Uterus (tissue), 4 donors: ENCODE data around the gene CHN2. TPM values are rescaled to one million over a fixed set of nuclear protein-coding genes. Genes with fewer than 3 reads are reported as not detected.

Experiments
- DNase-seq, 2 donors: peaks; one replicate each; pipeline ENCODE4 v3.0.0-alpha.2; 2019 to 2020
- H3K27ac ChIP-seq, 2 donors: fragments of 200-600 bp; sonication (generic); 1 replicate in 1 of 2; 2 replicates in 1 of 2; pipeline ENCODE4 v1.5.1; 2016 to 2018
- H3K27me3 ChIP-seq, 2 donors: fragments of 200-600 bp; sonication (generic); one replicate each; pipeline ENCODE4 v1.5.1; 2018 to 2019; ENCODE audit warnings: control low read depth in 1 of 2
- H3K36me3 ChIP-seq, 2 donors: fragments of 200-600 bp; sonication (generic); one replicate each; pipeline ENCODE4 v1.5.1; 2019; ENCODE audit warnings: control low read depth in 1 of 2
- H3K4me1 ChIP-seq, 2 donors: fragments of 200-600 bp; sonication (generic); one replicate each; pipeline ENCODE4 v1.5.1; 2018 to 2019; ENCODE audit warnings: control low read depth in 1 of 2
- H3K4me3 ChIP-seq, 2 donors: fragments of 200-600 bp; sonication (generic); 1 replicate in 1 of 2; 2 replicates in 1 of 2; pipeline ENCODE4 v1.5.1; 2018 to 2019; ENCODE audit warnings: mild to moderate bottlenecking in 1 of 2
- H3K9me3 ChIP-seq, 2 donors: fragments of 200-600 bp; sonication (generic); one replicate each; pipeline ENCODE4 v1.5.1; 2019; ENCODE audit warnings: control low read depth in 1 of 2
- CTCF ChIP-seq, 4 experiments: fragments of 200-600 bp in 2 of 4; fragments of 450-650 bp in 2 of 4; sonication (generic) in 2 of 4; IDR thresholded peaks; one replicate each; pipeline ENCODE4 v1.5.1; 2016 to 2019; ENCODE audit warnings: antibody characterized with exemption in 4 of 4, mild to moderate bottlenecking in 2 of 4, moderate library complexity in 1 of 4
- POLR2A ChIP-seq, 2 donors: fragments of 450-650 bp; IDR thresholded peaks; one replicate each; pipeline ENCODE4 v1.6.1; 2016; ENCODE audit warnings: antibody characterized with exemption in 2 of 2, mild to moderate bottlenecking in 1 of 2, moderate library complexity in 1 of 2
- intact Hi-C: fragments of 100-400 bp; cut with DNase I; formaldehyde crosslinking; loops from one replicate; pipeline ENCODE4 v1.15.1; 2023; ENCODE audit warnings: low total_unique reads
- total RNA-seq, 4 donors: library from RNA; depleted of rRNA in 3 of 4; stranded (reverse); fragments of >200 nt in 3 of 4; gene quantifications; one replicate each; pipeline versions ENCODE4 v1.1.0 to v1.2.4, GENCODE V29; 2014 to 2023
- donor health status: DM: yes; HTN: yes; CAD: no.

CHN2 gene
- total RNA-seq, 4 donors from 2014 or later: 9.8 to 22.9 (median 18.3) TPM

DNA sequence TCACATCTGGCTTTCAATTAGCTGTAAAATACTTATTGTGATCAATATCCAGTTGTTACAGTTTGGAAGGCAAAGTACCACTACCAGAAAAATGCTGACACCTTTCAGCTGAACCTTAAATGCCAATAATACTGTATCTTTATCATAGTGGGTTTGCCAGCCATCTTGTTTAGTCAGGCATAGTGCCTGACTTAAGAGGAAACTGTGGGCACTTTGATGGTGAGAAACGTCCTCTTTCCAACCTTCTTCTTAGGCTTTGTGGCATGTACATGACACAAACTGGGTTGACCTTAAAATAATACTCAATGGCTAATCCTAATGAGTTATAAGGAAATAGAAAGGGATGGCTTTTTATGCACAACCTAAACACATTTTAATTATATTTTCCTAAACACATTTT, 316.8 kb downstream of the CHN2 start:
- intact Hi-C loops: no loop called here
- no peaks in the 10 kb centered on the region for H3K9me3 ChIP-seq
- H3K27me3 ChIP-seq: no peaks in the 10 kb centered on the region
- no peak for DNase-seq
- H3K4me3 ChIP-seq: no peak overlapping the region
- no peaks in the 10 kb centered on the region for H3K4me1 ChIP-seq
- no peak overlapping the region for H3K27ac ChIP-seq
- no peak for TF ChIP-seq CTCF (IDR thresholded peaks at IDR 0.05)
- no peak for TF ChIP-seq POLR2A (IDR thresholded peaks at IDR 0.05)
- no peaks in the 10 kb centered on the region for H3K36me3 ChIP-seq

GRCh38 chr7:29511851-29512250, 317.3 kb downstream of the CHN2 start:
- Histone ChIP-seq H3K36me3 (no peaks in the 10 kb centered on the region), H3K27ac (no peak overlapping the region), H3K4me1 (no peaks in the 10 kb centered on the region), H3K4me3 (no peak overlapping the region), H3K9me3 (no peaks in the 10 kb centered on the region), H3K27me3 (no peaks in the 10 kb centered on the region)
- no peak for DNase-seq
- TF ChIP-seq POLR2A (IDR thresholded peaks at IDR 0.05) (no peak), CTCF (IDR thresholded peaks at IDR 0.05) (no peak)
- intact Hi-C loops: no loop called here

- TF ChIP-seq CTCF (IDR thresholded peaks at IDR 0.05): no peak
- TF ChIP-seq POLR2A (IDR thresholded peaks at IDR 0.05): no peak
- intact Hi-C loops: no loop called here
- H3K4me1 ChIP-seq: no peaks in the 10 kb centered on the region
- no peaks in the 10 kb centered on the region for H3K27me3 ChIP-seq
- no peak overlapping the region for H3K4me3 ChIP-seq
- H3K9me3 ChIP-seq: no peaks in the 10 kb centered on the region
- DNase-seq: no peak
- H3K36me3 ChIP-seq: no peaks in the 10 kb centered on the region
- no peak overlapping the region for H3K27ac ChIP-seq
Observed at GRCh38 chr7:29516491-29516890, 321.9 kb downstream of the CHN2 start.

- Histone ChIP-seq H3K9me3 (no peaks in the 10 kb centered on the region), H3K27ac (no peak overlapping the region), H3K4me1 (no peaks in the 10 kb centered on the region), H3K36me3 (no peaks in the 10 kb centered on the region), H3K4me3 (no peak overlapping the region), H3K27me3 (no peaks in the 10 kb centered on the region)
- intact Hi-C loops: no loop called here
- DNase-seq: no peak
- TF ChIP-seq CTCF (IDR thresholded peaks at IDR 0.05) (no peak), POLR2A (IDR thresholded peaks at IDR 0.05) (no peak)
Observed at GRCh38 chr7:29518616-29519015, 324.0 kb downstream of the CHN2 start.

DNA sequence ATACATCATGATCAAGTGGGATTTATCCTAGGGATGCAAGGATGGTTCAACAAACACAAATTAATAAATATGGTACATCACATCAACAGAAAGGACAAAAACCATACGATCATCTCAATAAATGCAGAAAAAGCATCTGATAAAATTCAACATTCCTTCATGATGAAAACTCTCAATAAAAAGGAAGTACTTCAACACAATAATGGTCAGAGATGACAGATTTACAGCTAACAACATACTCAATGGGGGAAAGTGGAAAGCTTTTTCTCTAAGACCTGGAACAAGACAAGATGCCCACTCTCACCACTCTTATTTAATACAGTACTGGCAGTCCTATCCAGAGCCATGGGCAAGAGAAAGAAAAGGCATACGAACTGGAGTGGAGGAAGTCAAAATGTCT, 329.2 kb downstream of the CHN2 start:
- Histone ChIP-seq H3K36me3 (no peaks in the 10 kb centered on the region), H3K4me1 (no peaks in the 10 kb centered on the region), H3K4me3 (no peak overlapping the region), H3K9me3 (no peaks in the 10 kb centered on the region), H3K27ac (no peak overlapping the region), H3K27me3 (no peaks in the 10 kb centered on the region)
- intact Hi-C loops: no loop called here
- no peak for DNase-seq
- TF ChIP-seq CTCF (IDR thresholded peaks at IDR 0.05) (no peak), POLR2A (IDR thresholded peaks at IDR 0.05) (no peak)
